Thyroid gland (tissue), 4 donors: ENCODE results near the gene DST.

ENCODE experiments used
- POLR2A ChIP-seq, 2 donors: fragments of 450-650 bp; IDR thresholded peaks; one replicate each; pipeline ENCODE4 v1.6.1; 2017; ENCODE audit warnings: antibody characterized with exemption in 2 of 2, mild to moderate bottlenecking in 2 of 2, moderate library complexity in 1 of 2
- TF ChIP-seq, protein P1 (sequence below), 6 experiments: fragments of 200-600 bp in 3 of 6; fragments of 450-650 bp in 3 of 6; sonication (generic) in 3 of 6; IDR thresholded peaks; one replicate each; pipeline ENCODE4 v1.5.1; 2016 to 2019; ENCODE audit warnings: antibody characterized with exemption in 6 of 6, mild to moderate bottlenecking in 2 of 6, inconsistent platforms in 1 of 6, moderate library complexity in 1 of 6

DNA sequence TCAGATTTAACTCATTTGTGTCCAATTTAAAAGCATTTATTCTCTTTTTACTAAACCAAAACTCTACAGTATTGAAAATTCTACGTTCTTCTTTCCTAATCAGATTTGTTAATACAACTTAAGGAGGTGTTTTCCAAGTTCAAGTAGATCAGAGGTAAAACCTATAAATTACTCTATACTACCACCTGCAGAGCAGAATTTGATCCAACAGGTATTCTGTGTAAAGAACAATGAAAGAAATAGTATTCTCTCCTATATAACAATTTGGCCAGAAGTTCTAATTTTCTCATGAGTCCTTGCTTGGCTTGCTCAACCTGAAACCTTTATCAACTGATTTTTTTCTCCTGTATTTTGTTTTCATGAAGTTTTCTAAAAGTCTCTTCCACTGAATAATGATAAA is 28.5 kb upstream of the DST start:
- no peak for TF ChIP-seq POLR2A (IDR thresholded peaks at IDR 0.05)
- TF ChIP-seq, protein P1, sequence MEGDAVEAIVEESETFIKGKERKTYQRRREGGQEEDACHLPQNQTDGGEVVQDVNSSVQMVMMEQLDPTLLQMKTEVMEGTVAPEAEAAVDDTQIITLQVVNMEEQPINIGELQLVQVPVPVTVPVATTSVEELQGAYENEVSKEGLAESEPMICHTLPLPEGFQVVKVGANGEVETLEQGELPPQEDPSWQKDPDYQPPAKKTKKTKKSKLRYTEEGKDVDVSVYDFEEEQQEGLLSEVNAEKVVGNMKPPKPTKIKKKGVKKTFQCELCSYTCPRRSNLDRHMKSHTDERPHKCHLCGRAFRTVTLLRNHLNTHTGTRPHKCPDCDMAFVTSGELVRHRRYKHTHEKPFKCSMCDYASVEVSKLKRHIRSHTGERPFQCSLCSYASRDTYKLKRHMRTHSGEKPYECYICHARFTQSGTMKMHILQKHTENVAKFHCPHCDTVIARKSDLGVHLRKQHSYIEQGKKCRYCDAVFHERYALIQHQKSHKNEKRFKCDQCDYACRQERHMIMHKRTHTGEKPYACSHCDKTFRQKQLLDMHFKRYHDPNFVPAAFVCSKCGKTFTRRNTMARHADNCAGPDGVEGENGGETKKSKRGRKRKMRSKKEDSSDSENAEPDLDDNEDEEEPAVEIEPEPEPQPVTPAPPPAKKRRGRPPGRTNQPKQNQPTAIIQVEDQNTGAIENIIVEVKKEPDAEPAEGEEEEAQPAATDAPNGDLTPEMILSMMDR (IDR thresholded peaks at IDR 0.05) = no peak
